PC-3 (cell line): ENCODE results near the gene SAMD11.

Experiments
- CTCF ChIP-seq: fragments of 300-600 bp; sonication (generic); conservative IDR thresholded peaks from 2 replicates; pipeline ENCODE4 v1.5.1; 2017; ENCODE audit warnings: antibody characterized with exemption, low read depth, mild to moderate bottlenecking, low read length
- EZH2phosphoT487 ChIP-seq: fragments of 300-600 bp; sonication (generic); IDR thresholded peaks from 2 replicates; pipeline ENCODE4 v1.6.1; 2018; ENCODE audit warnings: mild to moderate bottlenecking, antibody characterized with exemption, low read length, borderline replicate concordance

- TF ChIP-seq CTCF (no peak), EZH2phosphoT487 (no peak)
Observed at GRCh38 chr1:927748-928147, 4.0 kb downstream of the SAMD11 start.
